AG08395 (cell line): ENCODE data around the gene SUB1.
"Not testable (repeated sequence)": the region's sequence is repeated elsewhere in the genome, so short reads cannot be mapped to it uniquely, and the experiment has no call there.

Experiments
- DNase-seq: peaks from one replicate; pipeline ENCODE4 v3.0.0; 2012; ENCODE audit warnings: mixed read lengths, low spot score

The SUB1 gene

GRCh38 chr5:32585446-32586275 lies at the start of gene SUB1:
Gene SUB1 (plus strand): TSS chr5:32585557. CDS start chr5:32588513, 2,956 bp downstream.
- peak; percentile 96 for DNase-seq

GRCh38 chr5:32536246-32536645 lies 49.1 kb upstream of the SUB1 start:
- DNase-seq: no peak

- DNase-seq: peak; percentile 72
Observed at GRCh38 chr5:32537437-32538029, 47.8 kb upstream of the SUB1 start.

GRCh38 chr5:32538031-32538547 lies 47.3 kb upstream of the SUB1 start:
- no peak for DNase-seq

GRCh38 chr5:32539981-32540845 lies 45.1 kb upstream of the SUB1 start:
- no peak for DNase-seq

GRCh38 chr5:32541241-32541640 lies 44.1 kb upstream of the SUB1 start:
- DNase-seq: no peak

GRCh38 chr5:32542216-32543059 lies 42.9 kb upstream of the SUB1 start:
- no peak for DNase-seq

- DNase-seq: no peak
Observed at GRCh38 chr5:32543291-32543690, 42.1 kb upstream of the SUB1 start.

- DNase-seq: no peak
Observed at GRCh38 chr5:32545102-32545800, 40.1 kb upstream of the SUB1 start.

- no peak for DNase-seq
Observed at GRCh38 chr5:32551194-32551593, 34.2 kb upstream of the SUB1 start.

GRCh38 chr5:32551865-32552264 lies 33.5 kb upstream of the SUB1 start:
- no peak for DNase-seq

- not testable (repeated sequence) for DNase-seq
Observed at GRCh38 chr5:32552491-32552890, 32.9 kb upstream of the SUB1 start.

GRCh38 chr5:32552936-32553335 lies 32.4 kb upstream of the SUB1 start:
- no peak for DNase-seq

- DNase-seq: not testable (repeated sequence)
Observed at GRCh38 chr5:32554181-32554780, 31.1 kb upstream of the SUB1 start.

- not testable (repeated sequence) for DNase-seq
Observed at GRCh38 chr5:32556543-32556942, 28.8 kb upstream of the SUB1 start.

- DNase-seq: no peak
Observed at GRCh38 chr5:32559411-32559810, 25.9 kb upstream of the SUB1 start.

- DNase-seq: no peak
Observed at GRCh38 chr5:32559921-32560320, 25.4 kb upstream of the SUB1 start.

GRCh38 chr5:32562056-32562455 lies 23.3 kb upstream of the SUB1 start:
- no peak for DNase-seq

GRCh38 chr5:32562843-32563242 lies 22.5 kb upstream of the SUB1 start:
- no peak for DNase-seq

GRCh38 chr5:32563614-32564013 lies 21.7 kb upstream of the SUB1 start:
- no peak for DNase-seq
